GM23338 (cell line): ENCODE measurements around the gene PTH1R. TPM values are rescaled to one million over a fixed set of nuclear protein-coding genes. Genes with fewer than 3 reads are reported as not detected.

Experiments
- ATAC-seq: fragments of 200-7000 bp; cut with Tn5 transposase; 3 replicates; pipeline ENCODE4 v1.9.1; 2020
- DNase-seq: peaks from one replicate; pipeline ENCODE4 v3.0.0-alpha.2; 2015; ENCODE audit warnings: low spot score
- H2AFZ ChIP-seq: fragments of 200-600 bp; sonication (generic); 2 replicates; pipeline ENCODE4 v1.8.0; 2016; ENCODE audit warnings: antibody characterized with exemption, mild to moderate bottlenecking, moderate library complexity
- H3F3A ChIP-seq: fragments of 200-600 bp; sonication (generic); replicated peaks from 2 replicates; pipeline ENCODE4 v1.8.0; 2017; ENCODE audit warnings: antibody characterized with exemption, mixed run types, low read depth
- H3K27ac ChIP-seq: fragments of 200-600 bp; sonication (generic); 2 replicates; pipeline ENCODE4 v1.6.1; 2016; ENCODE audit warnings: low read depth
- H3K27me3 ChIP-seq: fragments of 200-600 bp; sonication (generic); 2 replicates; pipeline ENCODE4 v1.8.0; 2016; ENCODE audit warnings: mild to moderate bottlenecking, mixed run types, moderate library complexity; ENCODE audit not compliant: insufficient read depth
- H3K36me3 ChIP-seq: fragments of 200-600 bp; sonication (generic); 2 replicates; pipeline ENCODE4 v1.8.0; 2016; ENCODE audit warnings: mild to moderate bottlenecking; ENCODE audit not compliant: insufficient read depth
- H3K4me1 ChIP-seq: fragments of 200-600 bp; sonication (generic); 2 replicates; pipeline ENCODE4 v1.8.0; 2016; ENCODE audit warnings: mild to moderate bottlenecking, moderate library complexity; ENCODE audit not compliant: insufficient read depth
- H3K4me2 ChIP-seq: fragments of 200-600 bp; sonication (generic); 2 replicates; pipeline ENCODE4 v1.7.1; 2017; ENCODE audit warnings: mixed run types
- H3K4me3 ChIP-seq: fragments of 200-600 bp; sonication (generic); 2 replicates; pipeline ENCODE4 v1.6.1; 2016; ENCODE audit warnings: mixed run types
- H3K79me2 ChIP-seq: fragments of 200-600 bp; sonication (generic); replicated peaks from 2 replicates; pipeline ENCODE4 v1.8.0; 2017; ENCODE audit warnings: mild to moderate bottlenecking; ENCODE audit not compliant: insufficient read depth
- H3K9me2 ChIP-seq: fragments of 200-600 bp; sonication (generic); 2 replicates; pipeline ENCODE4 v1.8.0; 2017; ENCODE audit not compliant: insufficient read depth
- H4K20me1 ChIP-seq: fragments of 200-600 bp; sonication (generic); replicated peaks from 2 replicates; pipeline ENCODE4 v1.8.0; 2017; ENCODE audit warnings: mild to moderate bottlenecking; ENCODE audit not compliant: insufficient read depth
- H3K27ac Mint-ChIP-seq: 2 replicates; pipeline ENCODE4 v1.8.0; 2020; ENCODE audit warnings: inconsistent platforms, mild to moderate bottlenecking, moderate library complexity, mixed read lengths
- H3K27me3 Mint-ChIP-seq: 3 replicates; pipeline ENCODE4 v1.8.0; 2022; ENCODE audit warnings: low read depth, mild to moderate bottlenecking, moderate library complexity, mixed read lengths, inconsistent platforms; ENCODE audit not compliant: insufficient read depth, poor library complexity
- H3K36me3 Mint-ChIP-seq: 3 replicates; pipeline ENCODE4 v1.8.0; 2021; ENCODE audit warnings: low read depth, mild to moderate bottlenecking, inconsistent platforms, moderate library complexity, mixed read lengths
- H3K4me1 Mint-ChIP-seq: 3 replicates; pipeline ENCODE4 v1.8.0; 2020; ENCODE audit warnings: mild to moderate bottlenecking, inconsistent platforms, mixed read lengths
- H3K4me3 Mint-ChIP-seq: 3 replicates; pipeline ENCODE4 v1.8.0; 2021; ENCODE audit warnings: moderate library complexity, mild to moderate bottlenecking, inconsistent platforms, mixed read lengths
- H3K9me3 Mint-ChIP-seq: 3 replicates; pipeline ENCODE4 v1.8.0; 2020; ENCODE audit warnings: moderate library complexity, mild to moderate bottlenecking, inconsistent platforms, mixed read lengths
- CREB1 ChIP-seq: fragments of 250-450 bp; sonication (Bioruptor Pico); IDR thresholded peaks from 2 replicates; pipeline ENCODE4 v1.5.0; 2020; ENCODE audit warnings: low read depth, mild to moderate bottlenecking, moderate library complexity
- EZH2 ChIP-seq: fragments of 200-600 bp; sonication (generic); IDR thresholded peaks from one replicate; pipeline ENCODE4 v1.8.0; 2017; ENCODE audit warnings: antibody characterized with exemption, mild to moderate bottlenecking, low read depth; ENCODE audit not compliant: unreplicated experiment
- EZH2phosphoT487 ChIP-seq: fragments of 200-600 bp; sonication (generic); IDR thresholded peaks from one replicate; pipeline ENCODE4 v1.8.1; 2018; ENCODE audit warnings: antibody characterized with exemption; ENCODE audit not compliant: unreplicated experiment
- JUNB ChIP-seq: IDR thresholded peaks from one replicate; pipeline ENCODE4 v1.6.1; 2016; ENCODE audit warnings: antibody characterized with exemption; ENCODE audit not compliant: unreplicated experiment
- NANOG ChIP-seq: IDR thresholded peaks from 2 replicates; pipeline ENCODE4 v1.6.1; 2016; ENCODE audit warnings: antibody characterized with exemption, borderline replicate concordance
- POLR2AphosphoS5 ChIP-seq: IDR thresholded peaks from 2 replicates; pipeline ENCODE4 v1.6.1; 2016; ENCODE audit warnings: antibody characterized with exemption, low read depth
- STAT1 ChIP-seq: IDR thresholded peaks from one replicate; pipeline ENCODE4 v1.6.1; 2016; ENCODE audit warnings: antibody characterized with exemption; ENCODE audit not compliant: unreplicated experiment
- ZNF114 ChIP-seq: fragments of 250-450 bp; sonication (Bioruptor Pico); IDR thresholded peaks from 2 replicates; pipeline ENCODE4 v1.5.0; 2020; ENCODE audit warnings: mild to moderate bottlenecking, moderate library complexity
- ZNF331 ChIP-seq: fragments of 250-450 bp; sonication (Bioruptor Pico); IDR thresholded peaks from 2 replicates; pipeline ENCODE4 v1.5.0; 2020; ENCODE audit warnings: low read depth, mild to moderate bottlenecking, moderate library complexity
- polyA plus RNA-seq: library from polyadenylated mRNA; unstranded; fragments of >200 nt; fragmentation: Nextera tagmentation; extraction: Ambion mirVana; gene quantifications from 2 replicates; pipeline ENCODE4 v1.2.1, GENCODE V29; 2016
- total RNA-seq: library from RNA; depleted of rRNA; stranded (reverse); fragments of >200 nt; shearing (Covaris generic); gene quantifications from 2 replicates; pipeline ENCODE4 v1.2.3, GENCODE V29; 2014
- TF ChIP-seq, protein P1 (sequence below), 2 experiments: fragments of 200-600 bp in 1 of 2; sonication (generic) in 1 of 2; conservative IDR thresholded peaks; 2 replicates each; pipeline versions ENCODE4 v1.5.1 to v1.6.1; 2016 to 2017; ENCODE audit warnings: antibody characterized with exemption in 2 of 2, low read depth in 2 of 2, mild to moderate bottlenecking in 2 of 2, moderate library complexity in 1 of 2
- TF ChIP-seq, protein P2 (sequence below): fragments of 250-450 bp; sonication (Bioruptor Pico); IDR thresholded peaks from 2 replicates; pipeline ENCODE4 v1.5.0; 2020; ENCODE audit warnings: mild to moderate bottlenecking, moderate library complexity
- TF ChIP-seq, protein P3 (sequence below): IDR thresholded peaks from 2 replicates; pipeline ENCODE4 v1.6.1; 2016; ENCODE audit warnings: antibody characterized with exemption
- TF ChIP-seq, protein P4 (sequence below): IDR thresholded peaks from one replicate; pipeline ENCODE4 v1.6.1; 2018; ENCODE audit warnings: antibody characterized with exemption; ENCODE audit not compliant: unreplicated experiment

The PTH1R gene
- total and polyA plus RNA-seq, 2 experiments from 2014 or later = 1.3 to 1.9 TPM

DNA sequence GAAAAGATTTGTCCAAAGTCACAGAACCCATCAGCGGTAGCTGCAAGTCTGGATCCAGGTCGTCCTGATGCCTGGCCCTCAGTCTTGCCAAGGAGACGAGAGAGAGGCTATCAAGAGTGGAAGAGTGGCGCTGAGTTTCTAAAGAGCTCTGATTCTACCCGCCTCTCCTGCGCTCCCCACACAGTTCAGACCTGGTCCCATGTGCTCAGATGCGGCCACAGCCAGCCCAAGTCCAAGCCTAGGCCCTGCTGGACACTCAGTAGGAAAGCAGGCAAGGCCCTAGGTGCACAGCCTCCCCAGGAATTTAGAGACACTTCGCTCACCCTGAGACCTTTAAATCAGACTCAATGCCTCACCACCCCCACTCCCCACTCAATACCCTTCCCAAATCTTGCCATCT is 66.7 kb downstream of the PTH1R start:
- H3K4me1 Mint-ChIP-seq = peaks cover 63% of the 10 kb centered on the region

More for the DNA sequence above, 66.7 kb downstream of the PTH1R start:
- H3K27ac ChIP-seq = 0 out of 2 replicates have a peak overlapping the region, but pooled peaks have one; percentile 55
- no peaks in the 10 kb centered on the region for H3K27me3 ChIP-seq
- no peaks in the 10 kb centered on the region for H3K36me3 ChIP-seq
- peaks cover 31% of the 10 kb centered on the region for H3K4me1 ChIP-seq
- Mint-ChIP-seq H3K9me3 (no peaks in the 10 kb centered on the region), H3K36me3 (peaks cover 27% of the 10 kb centered on the region), H3K4me3 (no peak overlapping the region), H3K27ac (no peak overlapping the region), H3K27me3 (peaks cover 7% of the 10 kb centered on the region)
- DNase-seq (peak; percentile 27), ATAC-seq (peak; percentile 24)
- TF ChIP-seq, protein P1, sequence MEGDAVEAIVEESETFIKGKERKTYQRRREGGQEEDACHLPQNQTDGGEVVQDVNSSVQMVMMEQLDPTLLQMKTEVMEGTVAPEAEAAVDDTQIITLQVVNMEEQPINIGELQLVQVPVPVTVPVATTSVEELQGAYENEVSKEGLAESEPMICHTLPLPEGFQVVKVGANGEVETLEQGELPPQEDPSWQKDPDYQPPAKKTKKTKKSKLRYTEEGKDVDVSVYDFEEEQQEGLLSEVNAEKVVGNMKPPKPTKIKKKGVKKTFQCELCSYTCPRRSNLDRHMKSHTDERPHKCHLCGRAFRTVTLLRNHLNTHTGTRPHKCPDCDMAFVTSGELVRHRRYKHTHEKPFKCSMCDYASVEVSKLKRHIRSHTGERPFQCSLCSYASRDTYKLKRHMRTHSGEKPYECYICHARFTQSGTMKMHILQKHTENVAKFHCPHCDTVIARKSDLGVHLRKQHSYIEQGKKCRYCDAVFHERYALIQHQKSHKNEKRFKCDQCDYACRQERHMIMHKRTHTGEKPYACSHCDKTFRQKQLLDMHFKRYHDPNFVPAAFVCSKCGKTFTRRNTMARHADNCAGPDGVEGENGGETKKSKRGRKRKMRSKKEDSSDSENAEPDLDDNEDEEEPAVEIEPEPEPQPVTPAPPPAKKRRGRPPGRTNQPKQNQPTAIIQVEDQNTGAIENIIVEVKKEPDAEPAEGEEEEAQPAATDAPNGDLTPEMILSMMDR (conservative IDR thresholded peaks at IDR 0.05; ENCODE audit: low read depth in 2 of 2) = no peak
- no peak for TF ChIP-seq CREB1 (CRISPR knock-in tag)
- no peak for TF ChIP-seq EZH2
- TF ChIP-seq, protein P2, sequence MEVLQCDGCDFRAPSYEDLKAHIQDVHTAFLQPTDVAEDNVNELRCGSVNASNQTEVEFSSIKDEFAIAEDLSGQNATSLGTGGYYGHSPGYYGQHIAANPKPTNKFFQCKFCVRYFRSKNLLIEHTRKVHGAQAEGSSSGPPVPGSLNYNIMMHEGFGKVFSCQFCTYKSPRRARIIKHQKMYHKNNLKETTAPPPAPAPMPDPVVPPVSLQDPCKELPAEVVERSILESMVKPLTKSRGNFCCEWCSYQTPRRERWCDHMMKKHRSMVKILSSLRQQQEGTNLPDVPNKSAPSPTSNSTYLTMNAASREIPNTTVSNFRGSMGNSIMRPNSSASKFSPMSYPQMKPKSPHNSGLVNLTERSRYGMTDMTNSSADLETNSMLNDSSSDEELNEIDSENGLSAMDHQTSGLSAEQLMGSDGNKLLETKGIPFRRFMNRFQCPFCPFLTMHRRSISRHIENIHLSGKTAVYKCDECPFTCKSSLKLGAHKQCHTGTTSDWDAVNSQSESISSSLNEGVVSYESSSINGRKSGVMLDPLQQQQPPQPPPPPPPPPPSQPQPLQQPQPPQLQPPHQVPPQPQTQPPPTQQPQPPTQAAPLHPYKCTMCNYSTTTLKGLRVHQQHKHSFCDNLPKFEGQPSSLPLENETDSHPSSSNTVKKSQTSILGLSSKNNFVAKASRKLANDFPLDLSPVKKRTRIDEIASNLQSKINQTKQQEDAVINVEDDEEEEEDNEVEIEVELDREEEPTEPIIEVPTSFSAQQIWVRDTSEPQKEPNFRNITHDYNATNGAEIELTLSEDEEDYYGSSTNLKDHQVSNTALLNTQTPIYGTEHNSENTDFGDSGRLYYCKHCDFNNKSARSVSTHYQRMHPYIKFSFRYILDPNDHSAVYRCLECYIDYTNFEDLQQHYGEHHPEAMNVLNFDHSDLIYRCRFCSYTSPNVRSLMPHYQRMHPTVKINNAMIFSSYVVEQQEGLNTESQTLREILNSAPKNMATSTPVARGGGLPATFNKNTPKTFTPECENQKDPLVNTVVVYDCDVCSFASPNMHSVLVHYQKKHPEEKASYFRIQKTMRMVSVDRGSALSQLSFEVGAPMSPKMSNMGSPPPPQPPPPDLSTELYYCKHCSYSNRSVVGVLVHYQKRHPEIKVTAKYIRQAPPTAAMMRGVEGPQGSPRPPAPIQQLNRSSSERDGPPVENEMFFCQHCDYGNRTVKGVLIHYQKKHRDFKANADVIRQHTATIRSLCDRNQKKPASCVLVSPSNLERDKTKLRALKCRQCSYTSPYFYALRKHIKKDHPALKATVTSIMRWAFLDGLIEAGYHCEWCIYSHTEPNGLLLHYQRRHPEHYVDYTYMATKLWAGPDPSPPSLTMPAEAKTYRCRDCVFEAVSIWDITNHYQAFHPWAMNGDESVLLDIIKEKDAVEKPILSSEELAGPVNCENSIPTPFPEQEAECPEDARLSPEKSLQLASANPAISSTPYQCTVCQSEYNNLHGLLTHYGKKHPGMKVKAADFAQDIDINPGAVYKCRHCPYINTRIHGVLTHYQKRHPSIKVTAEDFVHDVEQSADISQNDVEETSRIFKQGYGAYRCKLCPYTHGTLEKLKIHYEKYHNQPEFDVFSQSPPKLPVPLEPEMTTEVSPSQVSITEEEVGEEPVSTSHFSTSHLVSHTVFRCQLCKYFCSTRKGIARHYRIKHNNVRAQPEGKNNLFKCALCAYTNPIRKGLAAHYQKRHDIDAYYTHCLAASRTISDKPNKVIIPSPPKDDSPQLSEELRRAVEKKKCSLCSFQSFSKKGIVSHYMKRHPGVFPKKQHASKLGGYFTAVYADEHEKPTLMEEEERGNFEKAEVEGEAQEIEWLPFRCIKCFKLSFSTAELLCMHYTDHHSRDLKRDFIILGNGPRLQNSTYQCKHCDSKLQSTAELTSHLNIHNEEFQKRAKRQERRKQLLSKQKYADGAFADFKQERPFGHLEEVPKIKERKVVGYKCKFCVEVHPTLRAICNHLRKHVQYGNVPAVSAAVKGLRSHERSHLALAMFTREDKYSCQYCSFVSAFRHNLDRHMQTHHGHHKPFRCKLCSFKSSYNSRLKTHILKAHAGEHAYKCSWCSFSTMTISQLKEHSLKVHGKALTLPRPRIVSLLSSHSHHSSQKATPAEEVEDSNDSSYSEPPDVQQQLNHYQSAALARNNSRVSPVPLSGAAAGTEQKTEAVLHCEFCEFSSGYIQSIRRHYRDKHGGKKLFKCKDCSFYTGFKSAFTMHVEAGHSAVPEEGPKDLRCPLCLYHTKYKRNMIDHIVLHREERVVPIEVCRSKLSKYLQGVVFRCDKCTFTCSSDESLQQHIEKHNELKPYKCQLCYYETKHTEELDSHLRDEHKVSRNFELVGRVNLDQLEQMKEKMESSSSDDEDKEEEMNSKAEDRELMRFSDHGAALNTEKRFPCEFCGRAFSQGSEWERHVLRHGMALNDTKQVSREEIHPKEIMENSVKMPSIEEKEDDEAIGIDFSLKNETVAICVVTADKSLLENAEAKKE (CRISPR knock-in tag) = no peak
- TF ChIP-seq POLR2AphosphoS5 = no peak
- no peak for TF ChIP-seq JUNB
- TF ChIP-seq NANOG = no peak
- no peak for TF ChIP-seq ZNF331
- TF ChIP-seq, protein P3, sequence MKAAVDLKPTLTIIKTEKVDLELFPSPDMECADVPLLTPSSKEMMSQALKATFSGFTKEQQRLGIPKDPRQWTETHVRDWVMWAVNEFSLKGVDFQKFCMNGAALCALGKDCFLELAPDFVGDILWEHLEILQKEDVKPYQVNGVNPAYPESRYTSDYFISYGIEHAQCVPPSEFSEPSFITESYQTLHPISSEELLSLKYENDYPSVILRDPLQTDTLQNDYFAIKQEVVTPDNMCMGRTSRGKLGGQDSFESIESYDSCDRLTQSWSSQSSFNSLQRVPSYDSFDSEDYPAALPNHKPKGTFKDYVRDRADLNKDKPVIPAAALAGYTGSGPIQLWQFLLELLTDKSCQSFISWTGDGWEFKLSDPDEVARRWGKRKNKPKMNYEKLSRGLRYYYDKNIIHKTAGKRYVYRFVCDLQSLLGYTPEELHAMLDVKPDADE = no peak
- TF ChIP-seq, protein P4, sequence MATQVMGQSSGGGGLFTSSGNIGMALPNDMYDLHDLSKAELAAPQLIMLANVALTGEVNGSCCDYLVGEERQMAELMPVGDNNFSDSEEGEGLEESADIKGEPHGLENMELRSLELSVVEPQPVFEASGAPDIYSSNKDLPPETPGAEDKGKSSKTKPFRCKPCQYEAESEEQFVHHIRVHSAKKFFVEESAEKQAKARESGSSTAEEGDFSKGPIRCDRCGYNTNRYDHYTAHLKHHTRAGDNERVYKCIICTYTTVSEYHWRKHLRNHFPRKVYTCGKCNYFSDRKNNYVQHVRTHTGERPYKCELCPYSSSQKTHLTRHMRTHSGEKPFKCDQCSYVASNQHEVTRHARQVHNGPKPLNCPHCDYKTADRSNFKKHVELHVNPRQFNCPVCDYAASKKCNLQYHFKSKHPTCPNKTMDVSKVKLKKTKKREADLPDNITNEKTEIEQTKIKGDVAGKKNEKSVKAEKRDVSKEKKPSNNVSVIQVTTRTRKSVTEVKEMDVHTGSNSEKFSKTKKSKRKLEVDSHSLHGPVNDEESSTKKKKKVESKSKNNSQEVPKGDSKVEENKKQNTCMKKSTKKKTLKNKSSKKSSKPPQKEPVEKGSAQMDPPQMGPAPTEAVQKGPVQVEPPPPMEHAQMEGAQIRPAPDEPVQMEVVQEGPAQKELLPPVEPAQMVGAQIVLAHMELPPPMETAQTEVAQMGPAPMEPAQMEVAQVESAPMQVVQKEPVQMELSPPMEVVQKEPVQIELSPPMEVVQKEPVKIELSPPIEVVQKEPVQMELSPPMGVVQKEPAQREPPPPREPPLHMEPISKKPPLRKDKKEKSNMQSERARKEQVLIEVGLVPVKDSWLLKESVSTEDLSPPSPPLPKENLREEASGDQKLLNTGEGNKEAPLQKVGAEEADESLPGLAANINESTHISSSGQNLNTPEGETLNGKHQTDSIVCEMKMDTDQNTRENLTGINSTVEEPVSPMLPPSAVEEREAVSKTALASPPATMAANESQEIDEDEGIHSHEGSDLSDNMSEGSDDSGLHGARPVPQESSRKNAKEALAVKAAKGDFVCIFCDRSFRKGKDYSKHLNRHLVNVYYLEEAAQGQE = no peak
- TF ChIP-seq STAT1 = no peak
- TF ChIP-seq EZH2phosphoT487 = no peak
- TF ChIP-seq ZNF114 (CRISPR knock-in tag) = no peak
- H3K4me2 ChIP-seq = no peak overlapping the region
- no peaks in the 10 kb centered on the region for H3F3A ChIP-seq
- peaks cover 46% of the 10 kb centered on the region for H4K20me1 ChIP-seq
- no peaks in the 10 kb centered on the region for H3K9me2 ChIP-seq
- no peak overlapping the region for H3K4me3 ChIP-seq
- H3K79me2 ChIP-seq = peaks cover 90% of the 10 kb centered on the region
- no peak overlapping the region for H2AFZ ChIP-seq
